ENCODE results near the gene TMEM30A.

GRCh38 chr6:75285283-75285639 is 669 bp upstream of the TMEM30A start:
- no peak for TF ChIP-seq CTCF (conservative IDR thresholded peaks at IDR 0.05; ENCODE audit: low read length)
- TF ChIP-seq EZH2phosphoT487 (IDR thresholded peaks at IDR 0.05; ENCODE audit: borderline replicate concordance) = no peak
